Epidermal melanocyte (primary cell): ENCODE results near the gene MCL1.
A peak's percentile ranks its signal among the peaks of the same experiment; 100 is the strongest.
"Not testable (repeated sequence)": the region's sequence is repeated elsewhere in the genome, so short reads cannot be mapped to it uniquely, and the experiment has no call there.

Experiments
- DNase-seq: peaks from one replicate; pipeline ENCODE4 v3.0.0; 2011; ENCODE audit warnings: low spot score; ENCODE audit not compliant: insufficient read length

The MCL1 gene

DNA sequence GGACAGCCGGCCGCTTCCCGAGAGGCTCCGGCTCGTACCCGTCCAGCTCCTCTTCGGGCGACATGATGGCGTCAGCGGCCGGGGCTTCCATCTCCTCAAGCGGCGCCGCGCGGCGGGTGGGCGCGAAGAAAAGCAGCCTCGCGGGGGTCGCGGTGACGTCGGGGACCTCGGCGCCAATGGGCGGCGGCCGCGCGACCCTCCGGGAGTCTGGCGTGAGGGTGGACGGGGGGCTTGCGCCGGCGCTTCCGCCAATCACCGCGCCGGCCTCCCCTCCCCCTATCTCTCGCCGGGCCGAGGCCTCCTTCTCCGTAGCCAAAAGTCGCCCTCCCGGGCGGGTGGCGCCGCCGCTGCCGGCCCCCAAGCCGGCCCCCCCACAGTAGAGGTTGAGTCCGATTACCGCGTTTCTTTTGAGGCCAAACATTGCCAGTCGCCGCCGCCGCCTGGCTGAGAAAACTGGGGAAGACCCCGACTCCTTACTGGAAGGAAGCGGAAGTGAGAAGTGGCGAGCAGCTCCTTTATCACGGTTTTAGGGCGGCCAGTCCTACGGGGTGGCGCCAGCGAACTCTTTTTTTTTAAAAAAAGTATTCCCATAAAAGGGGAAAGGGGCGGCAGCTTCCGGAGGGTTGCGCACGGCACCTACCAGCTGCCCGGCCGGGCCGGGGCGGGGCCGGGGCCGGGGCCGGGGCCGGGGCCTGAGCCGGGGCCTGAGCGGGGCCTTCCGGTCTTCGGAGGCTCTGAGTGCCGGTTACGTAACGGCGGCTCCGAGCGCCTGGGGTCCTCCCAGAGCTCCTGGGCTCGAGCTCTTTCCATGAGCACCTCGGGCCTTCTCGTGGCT, at the start of gene MCL1:
Gene MCL1 (minus strand): TSS at position 501 of the 835 bp plus-strand sequence. CDS start 80 bp downstream, at position 421.
- DNase-seq = peak; percentile 90

DNA sequence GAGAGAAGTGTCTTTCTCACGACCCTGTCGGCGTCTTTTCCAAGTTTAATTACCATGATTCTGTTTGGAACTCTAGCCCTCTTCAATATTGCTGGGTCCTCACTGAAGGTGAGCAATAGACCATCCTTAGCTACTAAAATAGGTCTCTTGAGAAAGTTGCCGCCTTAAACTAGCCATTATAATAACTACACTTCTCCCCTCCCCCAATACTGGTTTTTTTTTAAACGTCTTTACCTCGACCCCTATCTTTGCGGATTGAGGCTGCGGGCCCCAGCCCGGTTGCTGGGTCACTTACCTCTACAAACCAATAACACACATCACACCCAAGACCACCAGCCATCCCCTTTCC, 49.3 kb upstream of the MCL1 start:
- no peak for DNase-seq

DNA sequence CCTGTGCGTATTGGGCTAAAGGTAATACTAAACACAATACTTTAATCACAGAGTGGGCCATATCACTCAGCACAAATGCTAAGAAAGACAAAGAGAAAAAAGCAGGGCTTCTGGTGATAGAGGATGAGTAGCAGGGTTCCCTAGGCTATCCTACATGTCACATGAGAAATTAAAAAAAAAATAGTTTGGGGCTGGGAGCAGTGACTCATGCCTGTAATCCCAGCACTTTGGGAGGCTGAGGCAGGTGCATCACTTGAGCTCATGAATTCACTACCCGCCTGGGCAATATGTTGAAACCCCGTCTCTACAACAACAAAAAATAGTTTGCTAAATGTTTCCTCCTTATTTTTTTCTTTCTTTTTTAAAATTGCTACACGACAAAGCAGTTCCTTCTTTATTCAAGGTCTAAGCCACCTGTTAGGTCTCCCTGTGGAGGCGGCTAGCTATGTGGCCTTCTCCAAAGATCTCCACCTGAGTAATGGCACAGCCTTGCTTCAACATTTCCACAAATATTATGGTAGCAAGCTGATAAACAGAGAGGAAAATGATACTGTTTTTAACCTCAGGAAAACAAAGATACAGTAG, 48.5 kb upstream of the MCL1 start:
- no peak for DNase-seq

DNA sequence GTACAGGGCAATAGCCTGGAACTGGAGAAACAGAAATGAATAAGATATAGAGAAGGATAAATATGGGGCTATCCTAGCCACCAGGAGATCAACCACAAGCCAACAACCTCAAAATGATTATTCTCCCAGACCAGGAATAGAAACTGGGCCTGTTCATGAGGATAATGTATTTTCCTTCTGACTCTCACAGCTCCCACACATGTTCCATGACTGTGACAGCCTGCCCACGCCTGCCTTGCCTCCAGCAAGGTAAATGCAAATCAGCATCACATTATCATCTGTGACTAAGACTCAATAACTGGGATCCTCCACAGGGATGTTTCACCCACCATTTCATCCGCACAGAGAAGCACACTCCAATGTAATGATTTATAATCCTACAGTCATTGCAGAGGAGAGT, 46.7 kb upstream of the MCL1 start:
- no peak for DNase-seq

DNA sequence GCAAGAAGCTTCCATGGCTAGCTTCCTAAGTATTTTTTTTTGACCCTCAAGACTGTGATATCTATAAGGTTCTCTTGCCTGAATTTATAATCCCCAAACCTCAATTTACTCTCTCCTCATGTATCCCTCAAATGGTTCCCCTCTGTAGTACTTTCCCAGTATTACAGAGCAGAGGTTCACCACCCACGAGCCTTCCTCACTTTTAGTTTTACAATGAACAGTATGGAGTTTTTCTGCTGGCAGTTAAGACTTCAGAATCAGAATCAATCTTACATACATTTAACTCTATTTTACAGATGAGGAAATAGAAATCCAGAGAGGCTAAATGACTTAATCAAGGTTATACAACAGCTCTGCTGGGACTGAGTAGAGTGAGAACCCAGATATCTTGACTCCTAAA, 45.1 kb upstream of the MCL1 start:
- not testable (repeated sequence) for DNase-seq

DNA sequence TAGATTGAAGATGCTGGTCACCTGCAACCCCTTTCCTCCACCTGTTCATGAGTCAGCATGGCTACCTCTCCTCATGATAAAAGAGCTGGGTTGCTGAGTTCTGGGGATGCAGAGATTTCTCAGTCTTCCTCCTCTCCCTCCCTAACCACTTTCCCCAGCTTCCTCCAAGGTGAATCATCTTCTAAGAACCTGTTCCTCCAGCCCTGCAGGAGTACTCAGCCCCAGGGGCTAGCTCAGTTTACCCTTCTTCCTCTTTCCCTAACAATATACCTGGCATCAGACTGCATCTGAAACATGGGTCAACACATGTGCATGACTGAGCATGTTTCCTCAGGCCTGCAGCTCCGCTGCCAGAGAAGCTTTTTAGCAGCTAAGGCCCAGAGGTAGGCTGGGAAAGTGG, 44.7 kb upstream of the MCL1 start:
- not testable (repeated sequence) for DNase-seq

DNA sequence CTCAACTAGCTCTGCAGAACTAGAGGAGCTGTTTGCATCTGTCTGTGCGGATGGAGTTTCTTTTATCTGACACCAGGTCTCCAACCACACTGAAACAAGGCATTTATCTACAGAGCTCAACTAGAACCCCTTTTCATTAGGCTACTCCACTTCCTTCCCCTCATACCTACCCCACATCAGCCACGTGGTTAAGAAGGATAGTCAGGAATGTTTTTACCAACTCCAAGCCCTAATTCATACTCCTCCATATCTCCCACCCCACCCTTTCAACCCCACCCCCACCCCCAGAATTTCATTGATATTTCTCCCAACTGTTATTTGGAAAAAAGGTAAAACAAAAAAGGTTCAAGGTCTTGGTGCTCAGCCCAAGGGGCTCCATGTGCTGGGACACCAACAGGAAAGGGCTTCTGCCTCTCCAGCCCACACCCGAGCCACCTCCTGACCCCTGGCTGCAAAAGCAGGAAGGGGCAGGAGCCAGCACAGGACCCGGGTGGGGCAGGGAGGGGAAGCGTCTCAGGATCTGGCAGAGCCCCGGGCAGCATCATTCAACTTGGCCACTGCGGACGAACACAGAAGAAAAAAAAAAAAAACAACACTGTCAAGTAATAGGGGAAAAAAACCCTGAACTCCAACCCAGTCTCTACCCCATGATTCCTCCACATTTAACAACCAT, 43.0 kb upstream of the MCL1 start:
- no peak for DNase-seq

DNA sequence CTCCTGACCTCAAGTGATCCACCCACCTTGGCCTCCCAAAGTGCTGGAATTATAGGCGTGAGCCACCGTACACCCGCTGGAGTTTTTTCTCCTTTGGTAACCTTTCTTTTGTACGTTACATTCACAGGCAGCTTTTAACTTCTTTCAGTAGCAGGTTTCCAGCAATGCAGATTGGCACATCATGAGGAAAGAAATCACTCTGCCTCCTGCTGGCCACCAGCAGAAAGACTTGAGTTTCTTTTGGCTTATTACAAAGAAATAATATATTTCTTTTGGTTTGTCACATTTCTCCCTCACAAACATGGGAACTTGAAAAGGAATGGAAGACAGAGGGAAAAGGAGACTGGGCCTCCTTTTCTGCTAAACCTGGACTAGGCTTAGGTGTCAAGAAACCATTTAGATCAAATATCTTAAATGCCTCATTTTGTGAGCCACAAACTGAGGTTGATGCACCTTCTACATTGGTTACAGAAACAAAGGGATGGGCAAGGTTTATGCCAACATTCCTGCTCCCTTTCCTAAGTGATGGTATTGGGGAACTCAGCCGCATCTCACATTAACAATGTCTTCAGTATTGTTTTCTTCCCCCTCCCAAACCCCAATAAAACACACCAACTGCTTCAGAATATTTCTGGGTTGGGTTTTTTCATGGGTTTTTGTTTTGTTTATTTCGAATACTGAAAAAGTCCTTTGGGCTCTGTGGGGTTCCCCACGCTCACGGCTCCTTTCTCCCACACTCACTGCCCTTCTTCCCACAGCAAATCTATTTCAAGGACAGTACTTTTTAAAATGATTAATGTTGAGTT, 42.3 kb upstream of the MCL1 start:
- DNase-seq = peak; percentile 37

DNA sequence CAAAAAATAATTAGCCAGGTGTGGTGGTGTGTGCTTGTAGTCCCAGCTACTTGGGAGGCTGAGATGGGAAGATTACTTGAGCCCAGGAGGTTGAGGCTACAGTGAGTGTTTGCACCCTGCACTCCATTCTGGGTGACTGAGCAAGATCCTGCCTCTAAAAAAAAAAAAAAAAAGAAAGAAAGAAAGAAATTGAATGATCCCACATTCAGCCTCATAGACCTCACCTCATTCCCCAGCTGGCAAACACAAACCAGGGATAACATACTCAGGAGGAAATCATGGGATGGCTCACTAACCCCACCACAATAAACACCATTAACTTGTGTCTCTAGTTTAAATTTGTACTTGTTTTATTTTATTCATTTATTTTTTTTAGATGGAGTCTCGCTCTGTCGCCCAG, 41.5 kb upstream of the MCL1 start:
- DNase-seq = no peak

DNA sequence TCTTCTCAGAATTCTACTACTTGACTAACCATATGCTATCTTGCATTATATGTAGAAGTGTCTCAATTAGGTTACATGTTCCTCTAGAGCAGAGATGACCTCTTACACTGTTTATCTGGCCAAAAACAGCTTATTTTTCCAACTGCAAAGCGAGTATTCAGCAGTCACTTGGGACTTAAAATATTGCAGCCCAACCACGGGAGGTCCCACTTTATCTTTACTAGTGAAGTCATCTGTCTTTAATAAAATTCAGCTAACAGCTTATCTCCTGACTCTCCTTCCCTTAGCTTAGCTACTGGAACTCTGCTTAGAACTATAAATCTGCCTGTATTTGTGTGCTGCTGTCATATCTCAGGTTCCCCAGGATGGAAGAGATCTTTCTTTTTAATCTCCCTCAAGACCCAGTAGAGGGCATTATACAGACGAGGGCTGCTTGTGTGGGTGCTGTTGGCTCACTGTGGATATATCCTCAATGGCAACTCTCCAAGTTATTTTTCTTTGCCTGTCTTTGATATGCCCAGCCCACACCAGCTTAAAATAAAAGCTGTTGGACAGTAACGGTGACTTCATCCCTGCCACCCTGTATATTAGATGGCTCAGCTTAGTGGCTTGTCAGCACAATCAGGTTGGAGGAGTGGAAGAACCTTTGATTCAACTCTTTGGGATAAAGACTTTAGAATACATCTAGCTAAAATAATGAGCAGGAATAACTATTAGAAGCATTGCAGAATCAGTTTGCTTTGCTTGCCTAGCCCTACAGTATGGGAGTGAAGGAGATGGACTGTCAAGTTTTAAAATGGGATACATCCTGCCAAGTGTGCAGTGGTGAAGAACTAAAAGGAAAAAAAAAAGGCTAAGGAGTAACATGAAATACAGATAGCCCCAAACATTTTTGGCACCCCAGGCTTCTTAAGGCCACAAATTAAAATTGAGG, 40.4 kb upstream of the MCL1 start:
- DNase-seq = peak; percentile 44

DNA sequence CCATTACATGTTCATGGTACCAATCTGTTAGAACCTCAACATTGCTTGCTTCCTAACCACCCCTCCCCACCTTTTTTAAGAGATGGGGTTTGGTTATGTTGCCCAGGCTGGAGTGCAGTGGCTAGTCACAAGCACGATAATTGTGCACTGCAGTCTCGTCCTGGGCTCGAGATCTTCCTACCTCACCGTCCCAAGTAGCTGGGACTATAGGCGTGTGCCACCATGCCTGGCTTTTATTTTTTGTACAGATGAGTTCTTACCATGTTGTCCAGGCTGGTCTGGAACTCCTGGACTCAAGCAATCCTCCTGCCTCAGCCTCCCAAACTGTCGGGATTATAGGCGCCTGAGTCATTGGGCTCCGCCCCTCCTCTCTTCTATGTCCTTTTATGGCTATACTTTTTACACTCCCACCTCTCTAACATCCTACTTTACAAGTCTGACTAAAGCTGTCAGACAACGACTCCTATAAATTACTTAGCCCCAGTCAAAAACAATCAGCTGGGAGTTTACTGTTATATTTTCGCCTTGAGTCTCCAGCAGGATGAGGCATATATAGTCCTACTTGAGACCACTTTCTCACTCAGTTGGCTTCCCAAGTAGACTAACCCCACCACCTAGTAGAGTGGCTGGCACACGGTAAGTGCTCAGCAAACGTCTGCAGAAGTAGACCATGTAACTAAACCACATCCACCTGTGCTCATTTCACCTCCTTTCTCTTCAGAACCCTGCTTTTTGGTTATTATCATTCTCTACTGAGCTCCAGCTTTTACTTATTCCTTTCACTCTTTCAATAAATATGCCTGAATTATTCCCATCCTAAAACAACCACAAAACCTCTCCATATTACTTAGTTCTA, 36.2 kb upstream of the MCL1 start:
- DNase-seq = no peak

DNA sequence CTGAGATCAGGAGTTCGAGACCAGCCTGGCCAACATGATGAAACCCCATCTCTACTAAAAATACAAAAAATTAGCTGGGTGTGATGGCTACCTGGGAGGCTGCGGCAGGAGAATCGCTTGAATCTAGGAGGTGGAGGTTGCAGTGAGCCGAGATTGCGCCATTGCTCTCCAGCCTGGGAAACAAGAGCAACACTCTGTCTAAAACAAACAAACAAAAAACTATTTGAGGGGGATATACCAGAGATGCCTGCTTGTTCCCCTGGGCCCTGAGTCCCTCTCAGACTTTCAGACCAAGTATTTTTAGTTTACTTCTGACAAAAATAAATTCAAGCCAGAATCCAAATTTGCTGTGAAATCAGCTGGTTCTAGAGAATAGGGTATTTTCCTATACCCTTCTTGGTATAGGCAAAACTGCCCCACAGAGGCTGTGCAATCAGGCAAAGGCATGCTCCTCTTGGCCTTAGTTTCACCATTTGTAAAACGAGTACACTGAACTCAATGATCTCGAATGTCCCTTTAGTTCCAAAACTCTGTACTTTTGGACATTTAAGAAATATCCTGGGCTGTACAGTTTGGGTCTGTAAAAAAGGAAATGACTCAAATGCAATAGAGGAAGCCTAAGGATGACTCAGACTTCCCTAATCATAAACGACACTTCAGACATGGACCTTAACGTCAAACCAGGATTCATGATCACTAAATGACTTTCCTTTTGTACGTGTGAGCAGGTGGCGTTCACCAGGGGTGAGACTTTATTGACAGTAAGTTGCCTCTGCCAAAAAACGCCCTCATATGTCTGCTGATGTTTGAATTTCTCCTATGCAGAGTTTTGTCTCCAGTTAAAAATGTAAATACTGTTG, 33.9 kb upstream of the MCL1 start:
- DNase-seq = no peak

DNA sequence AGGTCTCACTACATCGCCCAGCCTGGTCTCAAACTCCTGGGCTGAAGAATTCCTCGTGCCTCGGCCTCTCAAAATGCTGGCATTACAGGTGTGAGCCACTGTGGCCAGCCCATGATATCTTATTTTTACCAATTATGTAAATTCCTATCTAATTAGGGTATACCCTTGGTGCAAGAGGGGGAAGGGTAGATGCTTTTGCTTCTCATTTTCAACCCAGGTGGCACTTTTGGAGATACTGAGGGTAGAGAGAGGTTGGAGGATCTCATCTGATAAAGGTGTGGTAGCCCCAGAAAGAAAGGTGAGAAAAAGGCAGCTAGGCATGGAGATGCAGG, 32.6 kb upstream of the MCL1 start:
- DNase-seq = no peak

DNA sequence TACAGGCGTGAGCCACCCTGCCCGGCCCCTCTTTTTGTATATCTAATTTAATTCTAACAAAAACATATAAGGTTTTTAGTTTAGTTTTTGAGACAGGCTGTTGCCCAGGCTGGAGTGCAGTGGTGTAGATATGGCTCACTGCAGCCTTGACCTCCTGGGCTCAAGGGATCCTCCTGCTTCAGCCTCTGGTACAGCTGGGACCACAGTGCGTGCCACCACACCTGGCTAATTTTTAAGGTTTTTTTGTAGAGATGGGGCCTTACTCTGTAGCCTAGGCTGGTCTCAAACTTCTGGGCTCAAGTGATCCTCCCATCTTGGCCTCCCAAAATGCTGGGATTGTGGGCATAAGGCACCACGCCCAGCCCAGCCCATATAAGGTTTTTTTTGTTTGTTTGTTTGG, 31.2 kb upstream of the MCL1 start:
- no peak for DNase-seq

DNA sequence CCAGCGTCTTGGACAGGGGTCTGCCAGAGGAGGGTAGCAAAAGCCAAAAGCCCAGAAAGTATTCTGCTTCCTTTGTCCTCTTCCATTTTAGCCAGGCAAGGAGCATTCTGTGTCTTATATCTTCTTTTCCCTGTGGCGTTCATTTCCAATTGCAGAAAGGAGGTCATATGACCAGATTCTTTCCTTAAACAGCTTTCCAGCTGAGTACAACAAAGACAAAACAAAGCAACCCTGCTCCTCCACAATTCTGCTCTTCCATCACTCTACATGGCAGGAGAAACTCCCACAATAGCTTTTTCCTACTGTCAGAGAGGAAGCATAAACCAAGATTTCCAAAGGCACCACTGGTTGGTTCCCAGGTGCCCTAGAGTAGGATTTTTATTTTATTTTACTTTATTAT, 30.3 kb upstream of the MCL1 start:
- no peak for DNase-seq

DNA sequence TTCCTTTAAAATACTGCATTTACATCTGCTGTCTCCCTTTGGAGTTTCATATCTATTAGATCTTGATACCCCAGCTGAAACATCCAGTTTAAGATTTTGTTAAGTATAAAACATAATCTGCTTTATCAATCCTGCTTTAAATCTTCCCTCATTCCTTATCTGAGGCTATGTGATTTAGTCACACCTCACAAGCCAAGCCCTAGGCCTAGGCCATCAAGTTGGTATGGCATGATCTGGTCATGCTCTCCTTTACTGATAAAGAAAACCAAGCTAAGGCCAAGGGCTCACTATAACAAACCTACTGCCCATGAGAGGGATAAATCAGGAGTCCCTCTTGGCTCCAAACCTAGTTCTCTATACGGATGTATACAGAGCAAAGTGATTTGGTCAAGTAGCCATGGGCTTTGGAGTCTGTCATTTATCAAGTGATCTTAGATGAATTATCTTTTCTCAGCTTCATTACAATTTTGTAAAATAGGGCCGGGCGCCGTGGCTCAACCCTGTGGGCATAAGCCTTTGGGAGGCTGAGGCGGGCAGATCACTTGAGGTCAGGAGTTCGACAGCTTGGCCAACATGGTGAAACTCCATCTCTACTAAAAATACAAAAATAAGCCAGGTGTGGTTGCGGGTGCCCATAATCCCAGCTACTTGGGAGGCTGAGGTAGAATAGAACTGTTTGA, 27.2 kb upstream of the MCL1 start:
- no peak for DNase-seq

DNA sequence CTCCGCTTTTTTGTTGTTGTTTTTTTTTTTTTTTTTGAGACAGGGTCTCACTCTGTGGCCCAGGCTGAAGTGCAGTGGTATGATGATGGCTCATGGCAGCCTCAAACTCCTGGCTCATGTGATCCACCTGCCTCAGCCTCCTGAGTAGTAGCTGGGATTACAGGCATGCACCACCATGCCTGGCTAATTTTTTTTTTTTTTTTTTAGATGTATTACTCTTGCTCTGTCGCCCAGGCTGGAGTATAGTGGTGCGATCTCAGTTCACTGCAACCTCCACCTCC, 26.0 kb upstream of the MCL1 start:
- not testable (repeated sequence) for DNase-seq

DNA sequence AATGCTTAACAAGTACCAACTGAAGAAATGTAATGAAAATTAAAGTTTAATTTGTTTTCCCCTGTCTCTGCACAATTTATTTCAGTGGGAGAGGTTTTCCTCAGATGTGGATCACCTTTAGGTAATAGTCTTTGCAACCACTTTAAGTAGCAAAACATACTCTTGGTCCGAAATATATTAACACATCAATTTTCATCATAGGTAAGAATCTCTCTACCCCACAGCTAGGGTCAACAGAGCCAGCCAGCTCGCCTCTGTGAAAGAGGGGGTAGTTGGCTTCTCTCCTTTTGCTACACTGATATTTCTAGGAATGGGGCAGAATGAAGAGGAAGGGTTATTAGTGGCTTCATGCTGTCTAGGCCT, 24.8 kb upstream of the MCL1 start:
- no peak for DNase-seq

DNA sequence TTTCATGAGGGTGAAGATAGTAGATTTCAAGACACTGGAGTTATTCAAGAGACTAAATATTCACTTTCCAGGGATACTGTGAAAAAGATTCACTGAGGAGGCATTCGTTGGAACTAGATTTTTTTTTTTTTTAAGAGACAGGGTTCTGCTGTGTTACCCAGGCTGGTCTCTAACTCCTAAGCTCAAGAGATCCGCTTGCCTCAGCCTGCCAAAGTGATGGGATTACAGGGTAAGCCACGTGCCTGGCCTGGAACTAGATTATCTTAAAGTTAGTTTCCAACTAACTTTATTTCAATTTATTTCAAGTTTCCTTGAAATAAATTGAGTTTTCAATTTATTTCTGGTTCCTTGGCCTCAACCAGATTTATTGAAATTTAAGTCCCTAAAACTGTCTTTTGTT, 24.3 kb upstream of the MCL1 start:
- no peak for DNase-seq
